Stomach (tissue), 9 donors: ENCODE results near the gene DPP8. TPM values are rescaled to one million over a fixed set of nuclear protein-coding genes. Genes with fewer than 3 reads are reported as not detected.

ENCODE experiments used
- DNase-seq, 2 donors: peaks; one replicate each; pipeline versions ENCODE4 v3.0.0 to v3.0.0-alpha.2; 2013 to 2019
- H3K27ac ChIP-seq, 5 donors: fragments of 200-600 bp in 4 of 5; sonication (generic) in 4 of 5; one replicate each; pipeline ENCODE4 v1.5.1; 2013 to 2019; ENCODE audit warnings: mild to moderate bottlenecking in 1 of 5, moderate library complexity in 1 of 5
- H3K27me3 ChIP-seq, 3 donors: fragments of 200-600 bp; sonication (generic); one replicate each; pipeline ENCODE4 v1.5.1; 2017 to 2019; ENCODE audit warnings: mixed run types in 1 of 3
- H3K36me3 ChIP-seq, 4 donors: fragments of 200-600 bp; sonication (generic); 1 replicate in 3 of 4; 2 replicates in 1 of 4; pipeline ENCODE4 v1.5.1; 2016 to 2019
- H3K4me1 ChIP-seq, 4 donors: fragments of 200-600 bp; sonication (generic); one replicate each; pipeline ENCODE4 v1.5.1; 2016 to 2019
- H3K4me3 ChIP-seq, 4 donors: fragments of 200-600 bp; sonication (generic) in 3 of 4; one replicate each; pipeline ENCODE4 v1.5.1; 2016 to 2019; ENCODE audit warnings: mild to moderate bottlenecking in 1 of 4
- H3K9me3 ChIP-seq, 4 donors: fragments of 200-600 bp; sonication (generic); one replicate each; pipeline ENCODE4 v1.5.1; 2016 to 2019
- EP300 ChIP-seq: sonication (generic); formaldehyde crosslinking; IDR thresholded peaks from one replicate; pipeline ENCODE4 v1.6.1; 2017; ENCODE audit warnings: antibody characterized with exemption
- POLR2A ChIP-seq, 4 donors: fragments of 450-650 bp; IDR thresholded peaks; one replicate each; pipeline ENCODE4 v1.6.1; 2016; ENCODE audit warnings: antibody characterized with exemption in 4 of 4, control low read depth in 2 of 4, mild to moderate bottlenecking in 1 of 4, moderate library complexity in 1 of 4
- POLR2AphosphoS5 ChIP-seq, 3 donors: sonication (generic); formaldehyde crosslinking; IDR thresholded peaks; one replicate each; pipeline ENCODE4 v1.6.1; 2016; ENCODE audit warnings: antibody characterized with exemption in 3 of 3
- WGBS, 5 donors: extraction: QIAGEN DNeasy Blood & Tissue Kit in 3 of 5; methylation state at CpG; one replicate each; pipeline versions ENCODE4 v1.1.5 to v1.1.7; 2013 to 2018; 5-methylcytosine and 5-hydroxymethylcytosine counted together
- intact Hi-C: fragments of 100-400 bp; cut with DNase I; formaldehyde crosslinking; loops from one replicate; pipeline ENCODE4 v1.15.1; 2023; ENCODE audit warnings: low total_unique reads
- polyA plus RNA-seq, 3 donors: library from polyadenylated mRNA; stranded (reverse); fragments of 200-250 nt; gene quantifications; one replicate each; pipeline ENCODE4 v1.2.3, GENCODE V29; 2013
- total RNA-seq, 5 donors: library from RNA; depleted of rRNA; stranded (reverse); fragments of >200 nt; gene quantifications; one replicate each; pipeline versions ENCODE4 v1.1.0 to v1.2.3, GENCODE V29; 2014 to 2016
- TF ChIP-seq, protein P1 (sequence below), 7 experiments: fragments of 450-650 bp in 4 of 7; fragments of 200-600 bp in 3 of 7; sonication (generic) in 3 of 7; IDR thresholded peaks; one replicate each; pipeline ENCODE4 v1.5.1; 2016 to 2019; ENCODE audit warnings: antibody characterized with exemption in 7 of 7, control low read depth in 2 of 7, mild to moderate bottlenecking in 1 of 7
- donor health status: healthy with polysubstance abuse.
- donor health status: Bipolar disorder and iron deficiency.
- donor health status: healthy.

The DPP8 gene
- total and polyA plus RNA-seq, 8 donors: 4.5 to 89.0 (median 21.6) TPM

DNA sequence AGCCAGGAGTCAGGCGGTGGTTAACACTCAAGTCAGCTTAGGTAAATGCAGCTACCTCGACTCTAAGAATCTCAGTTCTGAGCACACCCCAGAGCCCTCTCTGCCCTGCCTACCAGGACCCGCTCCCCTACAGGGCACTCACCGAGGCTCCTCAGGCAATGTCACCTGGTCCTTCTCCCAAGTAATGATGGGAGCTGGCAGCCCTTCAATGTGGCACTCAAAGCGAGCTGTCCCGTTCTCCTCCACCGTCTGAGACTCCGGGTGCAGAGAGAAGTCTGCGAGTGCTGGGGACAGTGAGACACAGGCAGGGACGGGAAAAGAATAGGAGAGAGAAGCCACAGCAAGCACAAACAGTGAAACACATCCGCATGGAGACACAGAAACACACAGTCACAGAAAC lies 107.5 kb downstream of the DPP8 start:
- Histone ChIP-seq H3K27ac (no peak overlapping the region), H3K4me3 (no peak overlapping the region), H3K36me3 (no peaks in the 10 kb centered on the region), H3K4me1 (peaks cover 3 to 9% (median 5%) of the 10 kb centered on the region in 4 donors), H3K27me3 (peaks cover 0 to 31% (median 0%) of the 10 kb centered on the region in 3 donors), H3K9me3 (no peaks in the 10 kb centered on the region)
- intact Hi-C loops: no loop called here
- DNase-seq: no peak
- WGBS, 5 donors: 82 to 83% (median 82%) methylated on average over 11 of the region's 11 CpGs
- TF ChIP-seq POLR2AphosphoS5 (IDR thresholded peaks at IDR 0.05) (no peak), POLR2A (IDR thresholded peaks at IDR 0.05) (no peak), EP300 (no peak)
- TF ChIP-seq, protein P1, sequence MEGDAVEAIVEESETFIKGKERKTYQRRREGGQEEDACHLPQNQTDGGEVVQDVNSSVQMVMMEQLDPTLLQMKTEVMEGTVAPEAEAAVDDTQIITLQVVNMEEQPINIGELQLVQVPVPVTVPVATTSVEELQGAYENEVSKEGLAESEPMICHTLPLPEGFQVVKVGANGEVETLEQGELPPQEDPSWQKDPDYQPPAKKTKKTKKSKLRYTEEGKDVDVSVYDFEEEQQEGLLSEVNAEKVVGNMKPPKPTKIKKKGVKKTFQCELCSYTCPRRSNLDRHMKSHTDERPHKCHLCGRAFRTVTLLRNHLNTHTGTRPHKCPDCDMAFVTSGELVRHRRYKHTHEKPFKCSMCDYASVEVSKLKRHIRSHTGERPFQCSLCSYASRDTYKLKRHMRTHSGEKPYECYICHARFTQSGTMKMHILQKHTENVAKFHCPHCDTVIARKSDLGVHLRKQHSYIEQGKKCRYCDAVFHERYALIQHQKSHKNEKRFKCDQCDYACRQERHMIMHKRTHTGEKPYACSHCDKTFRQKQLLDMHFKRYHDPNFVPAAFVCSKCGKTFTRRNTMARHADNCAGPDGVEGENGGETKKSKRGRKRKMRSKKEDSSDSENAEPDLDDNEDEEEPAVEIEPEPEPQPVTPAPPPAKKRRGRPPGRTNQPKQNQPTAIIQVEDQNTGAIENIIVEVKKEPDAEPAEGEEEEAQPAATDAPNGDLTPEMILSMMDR (IDR thresholded peaks at IDR 0.05): no peak

DNA sequence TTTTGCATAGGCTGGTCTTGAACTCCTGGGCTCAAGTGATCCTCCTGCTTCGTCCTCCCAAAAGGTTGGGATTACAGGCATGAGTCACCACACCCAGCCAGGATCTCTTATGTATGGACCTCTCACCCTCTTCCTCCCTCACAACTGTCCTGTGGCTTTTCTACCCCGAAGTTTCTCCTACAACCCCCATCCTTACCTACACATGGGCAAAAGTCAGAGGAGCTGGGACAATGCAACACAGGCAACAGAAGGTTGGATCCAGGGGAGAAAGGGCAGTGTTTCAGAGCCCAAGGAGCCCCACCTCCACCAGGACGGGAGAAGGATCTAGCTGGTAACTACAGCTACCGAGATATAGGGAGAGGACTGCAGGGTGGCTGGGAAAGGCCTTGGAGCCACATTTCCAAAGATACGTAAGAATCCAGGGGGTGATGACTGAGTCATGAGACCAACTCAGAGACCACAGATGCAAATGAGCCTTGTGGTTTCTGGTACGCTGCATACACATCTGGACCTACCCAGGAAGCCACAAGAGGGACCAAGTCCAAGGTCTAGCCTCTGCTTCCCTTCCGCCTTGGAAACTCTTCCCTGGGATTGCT lies 108.4 kb downstream of the DPP8 start:
- DNase-seq: no peak
- Histone ChIP-seq H3K27me3 (peaks cover 0 to 31% (median 0%) of the 10 kb centered on the region in 3 donors), H3K4me1 (no peaks in the 10 kb centered on the region), H3K27ac (peak overlapping the region in 1 of 5 donors; percentile 50), H3K36me3 (no peaks in the 10 kb centered on the region), H3K4me3 (no peak overlapping the region), H3K9me3 (no peaks in the 10 kb centered on the region)
- TF ChIP-seq POLR2AphosphoS5 (IDR thresholded peaks at IDR 0.05): no peak
- TF ChIP-seq POLR2A (IDR thresholded peaks at IDR 0.05): no peak
- no peak for TF ChIP-seq EP300
- TF ChIP-seq, protein P1 (IDR thresholded peaks at IDR 0.05): no peak
- 67 to 75% (median 72%) methylated on average over 7 of the region's 7 CpGs for WGBS, 5 donors
- intact Hi-C loops: no loop called here

DNA sequence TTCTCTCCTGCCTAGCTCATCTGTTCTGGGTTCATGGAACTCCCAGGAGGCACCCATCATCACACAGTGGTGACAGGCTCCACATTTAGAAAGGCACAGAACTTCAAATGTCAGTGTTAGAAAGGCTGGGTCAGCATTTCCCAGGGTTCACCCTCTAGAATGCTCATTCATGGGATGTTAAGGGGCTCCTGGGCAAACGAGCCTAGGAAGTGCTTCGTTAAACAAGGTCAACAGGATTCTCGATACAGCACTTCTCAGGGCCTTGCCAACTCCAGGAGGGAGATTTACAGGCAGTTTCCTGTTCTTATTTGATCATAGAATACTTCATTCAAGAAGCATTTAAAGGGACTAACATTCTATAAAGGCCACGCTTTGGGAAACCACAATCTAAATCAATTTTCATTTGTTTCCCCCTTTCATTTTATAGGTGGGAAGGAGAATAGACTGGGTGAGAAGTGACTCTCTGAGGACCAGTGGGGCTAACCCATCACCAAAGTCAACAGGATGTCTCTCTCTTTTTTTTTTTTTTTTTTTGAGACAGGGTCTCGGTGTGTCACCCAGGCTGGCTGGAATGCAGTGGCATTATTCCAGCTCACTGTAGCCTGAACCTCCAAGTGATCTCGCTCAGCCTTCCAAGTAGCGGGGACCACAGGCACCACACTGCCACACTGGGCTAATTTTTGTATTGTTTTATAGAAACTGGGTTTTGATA lies 109.0 kb downstream of the DPP8 start:
- TF ChIP-seq POLR2A (IDR thresholded peaks at IDR 0.05) (no peak), EP300 (no peak), POLR2AphosphoS5 (IDR thresholded peaks at IDR 0.05) (no peak)
- TF ChIP-seq, protein P1 (IDR thresholded peaks at IDR 0.05): no peak
- H3K9me3 ChIP-seq: no peaks in the 10 kb centered on the region
- peaks cover 0 to 38% (median 0%) of the 10 kb centered on the region in 3 donors for H3K27me3 ChIP-seq
- H3K4me3 ChIP-seq: no peak overlapping the region
- 58 to 69% (median 63%) methylated on average over 7 of the region's 7 CpGs for WGBS, 5 donors
- intact Hi-C loops: no loop called here
- no peak for DNase-seq
- H3K27ac ChIP-seq: peak overlapping the region in 1 of 5 donors; percentile 50
- no peaks in the 10 kb centered on the region for H3K4me1 ChIP-seq
- no peaks in the 10 kb centered on the region for H3K36me3 ChIP-seq

DNA sequence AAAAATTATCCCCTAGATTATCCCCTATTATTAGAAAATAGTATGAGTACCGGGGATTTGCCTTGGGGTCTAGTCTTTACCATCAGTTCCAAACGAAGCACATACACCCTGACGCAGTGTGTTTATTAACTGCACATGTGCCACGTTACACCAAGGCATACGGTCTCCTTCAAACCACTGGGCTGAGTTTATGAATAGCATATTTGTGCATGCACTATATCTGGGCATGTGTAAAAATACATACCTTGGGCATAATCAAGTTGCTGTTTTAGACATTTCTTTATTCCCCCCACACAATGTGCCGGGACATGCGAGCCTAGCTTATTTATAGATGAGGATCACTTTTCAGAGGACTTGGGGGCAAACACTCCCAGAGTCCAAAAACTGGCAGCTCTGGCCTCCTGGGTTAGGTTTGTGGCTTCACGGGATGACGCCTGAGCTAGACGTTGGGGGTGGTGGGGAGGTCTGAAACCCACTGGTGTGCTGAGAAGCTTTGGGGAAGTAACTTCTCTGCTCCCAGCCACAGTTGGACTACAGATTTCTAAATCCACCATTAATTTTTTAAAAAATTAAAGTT lies 111.0 kb downstream of the DPP8 start:
- 63 to 82% (median 72%) methylated on average over 10 of the region's 10 CpGs for WGBS, 5 donors
- H3K4me3 ChIP-seq: no peak overlapping the region
- H3K4me1 ChIP-seq: peaks cover 0 to 3% (median under 1%) of the 10 kb centered on the region in 4 donors
- no peak overlapping the region for H3K27ac ChIP-seq
- no peak for DNase-seq
- peaks cover 0 to 46% (median 0%) of the 10 kb centered on the region in 3 donors for H3K27me3 ChIP-seq
- intact Hi-C loops: no loop called here
- no peaks in the 10 kb centered on the region for H3K36me3 ChIP-seq
- H3K9me3 ChIP-seq: no peaks in the 10 kb centered on the region
- TF ChIP-seq POLR2AphosphoS5 (IDR thresholded peaks at IDR 0.05) (no peak), EP300 (no peak), POLR2A (IDR thresholded peaks at IDR 0.05) (no peak)
- TF ChIP-seq, protein P1 (IDR thresholded peaks at IDR 0.05): no peak
